HG03520 (cell line): ENCODE results near the gene DLGAP3.

Source experiments
- ATAC-seq: cut with Tn5 transposase; IDR thresholded peaks from one replicate; pipeline ENCODE4 v1.9.1; 2021; ENCODE audit warnings: mild to moderate bottlenecking, moderate library complexity; ENCODE audit not compliant: unreplicated experiment

Gene DLGAP3

GRCh38 chr1:34868230-34869049 lies 61.0 kb downstream of the DLGAP3 start:
- no peak for ATAC-seq

- no peak for ATAC-seq
Observed at GRCh38 chr1:34867415-34867814, 62.0 kb downstream of the DLGAP3 start.

GRCh38 chr1:34866762-34867109 lies 62.7 kb downstream of the DLGAP3 start:
- no peak for ATAC-seq

- peak; percentile 50 for ATAC-seq
Observed at GRCh38 chr1:34865981-34866761, 63.3 kb downstream of the DLGAP3 start.

- ATAC-seq = no peak
Observed at GRCh38 chr1:34865573-34865972, 63.9 kb downstream of the DLGAP3 start.

- ATAC-seq = no peak
Observed at GRCh38 chr1:34864759-34865158, 64.7 kb downstream of the DLGAP3 start.

- ATAC-seq = no peak
Observed at GRCh38 chr1:34863501-34863900, 65.9 kb downstream of the DLGAP3 start.

- peak; percentile 88 for ATAC-seq
Observed at GRCh38 chr1:34859446-34860200, 69.8 kb downstream of the DLGAP3 start, which contains the start of gene SMIM12. TSS of gene SMIM12 (minus strand) at chr1:34859749. CDS start at chr1:34855977, 3,772 bp downstream.

- peak; percentile 8 for ATAC-seq
Observed at GRCh38 chr1:34858901-34859445, 70.5 kb downstream of the DLGAP3 start.

GRCh38 chr1:34856697-34857096 lies 72.8 kb downstream of the DLGAP3 start:
- no peak for ATAC-seq

GRCh38 chr1:34852677-34853217 lies 76.7 kb downstream of the DLGAP3 start:
- peak; percentile 98 for ATAC-seq

GRCh38 chr1:34851431-34852105 lies 77.9 kb downstream of the DLGAP3 start:
- no peak for ATAC-seq

GRCh38 chr1:34850382-34850781 lies 79.1 kb downstream of the DLGAP3 start:
- no peak for ATAC-seq

GRCh38 chr1:34847094-34847493 lies 82.4 kb downstream of the DLGAP3 start:
- ATAC-seq = no peak

GRCh38 chr1:34846265-34846664 lies 83.2 kb downstream of the DLGAP3 start:
- ATAC-seq = no peak

GRCh38 chr1:34845131-34845901 lies 84.1 kb downstream of the DLGAP3 start:
- no peak for ATAC-seq

GRCh38 chr1:34844252-34844634 lies 85.2 kb downstream of the DLGAP3 start:
- ATAC-seq = no peak

GRCh38 chr1:34843392-34844251 lies 85.8 kb downstream of the DLGAP3 start:
- no peak for ATAC-seq
